ENCODE results near the gene VAT1.
A peak's percentile ranks its signal among the peaks of the same experiment; 100 is the strongest.
"Not testable (repeated sequence)": the region's sequence is repeated elsewhere in the genome, so short reads cannot be mapped to it uniquely, and the experiment has no call there.

VAT1 gene

GRCh38 chr17:43003542-43004172 is 18.5 kb downstream of the VAT1 start:
- H3K27ac Mint-ChIP-seq: no peak overlapping the region
- no peak overlapping the region for H3K4me3 Mint-ChIP-seq
- H3K27me3 Mint-ChIP-seq: no peaks in the 10 kb centered on the region
- H3K4me1 Mint-ChIP-seq (ENCODE audit: low read depth): peaks cover 36% of the 10 kb centered on the region
- intact Hi-C loops (cut with micrococcal nuclease): no loop called here
- no peaks in the 10 kb centered on the region for H3K9me3 Mint-ChIP-seq
- peaks cover 72% of the 10 kb centered on the region for H3K36me3 Mint-ChIP-seq (ENCODE audit: low read depth)

GRCh38 chr17:43000894-43001293 is 21.3 kb downstream of the VAT1 start:
- peaks cover 43% of the 10 kb centered on the region for H3K4me1 Mint-ChIP-seq (ENCODE audit: low read depth)
- peaks cover 70% of the 10 kb centered on the region for H3K36me3 Mint-ChIP-seq (ENCODE audit: low read depth)
- H3K27me3 Mint-ChIP-seq; intact Hi-C loops (cut with micrococcal nuclease); H3K9me3 Mint-ChIP-seq; H3K4me3 Mint-ChIP-seq: not testable (repeated sequence)
- peak overlapping the region; percentile 68 for H3K27ac Mint-ChIP-seq

GRCh38 chr17:42999003-42999525 is 23.1 kb downstream of the VAT1 start:
- H3K4me3 Mint-ChIP-seq: peak overlapping the region; percentile 95
- H3K4me1 Mint-ChIP-seq (ENCODE audit: low read depth): peaks cover 43% of the 10 kb centered on the region
- peak overlapping the region; percentile 95 for H3K27ac Mint-ChIP-seq
- H3K9me3 Mint-ChIP-seq: no peaks in the 10 kb centered on the region
- H3K27me3 Mint-ChIP-seq: no peaks in the 10 kb centered on the region
- intact Hi-C loops (cut with micrococcal nuclease): loop anchor here (10.0 kb wide), 1 partner anchor 154 kb away; the partner anchor contains the start of gene AOC2
- peaks cover 74% of the 10 kb centered on the region for H3K36me3 Mint-ChIP-seq (ENCODE audit: low read depth)

GRCh38 chr17:42997984-42998938 is 23.9 kb downstream of the VAT1 start, which contains the start of gene RPL27:
TSS of gene RPL27 (plus strand) at chr17:42998419. CDS start at chr17:42998751, 332 bp downstream.
- H3K27ac Mint-ChIP-seq: peak within 1 kb of the TSS; percentile 95
- intact Hi-C loops (cut with micrococcal nuclease): loop anchor here (10.0 kb wide), 1 partner anchor 153 kb away; the partner anchor contains the start of gene AOC2
- H3K36me3 Mint-ChIP-seq (ENCODE audit: low read depth): peaks cover 74% of the 10 kb centered on the region

GRCh38 chr17:42997390-42997983 is 24.7 kb downstream of the VAT1 start:
- intact Hi-C loops (cut with micrococcal nuclease): loop anchor here (10.0 kb wide), 1 partner anchor 153 kb away; the partner anchor contains the start of gene AOC2
- H3K4me3 Mint-ChIP-seq: peak overlapping the region; percentile 95
- H3K36me3 Mint-ChIP-seq (ENCODE audit: low read depth): peaks cover 74% of the 10 kb centered on the region
- H3K4me1 Mint-ChIP-seq (ENCODE audit: low read depth): peaks cover 38% of the 10 kb centered on the region
- peak overlapping the region; percentile 95 for H3K27ac Mint-ChIP-seq
- no peaks in the 10 kb centered on the region for H3K9me3 Mint-ChIP-seq
- H3K27me3 Mint-ChIP-seq: no peaks in the 10 kb centered on the region

More at GRCh38 chr17:42997984-42998938, 23.9 kb downstream of the VAT1 start, which contains the start of gene RPL27:
- Mint-ChIP-seq H3K4me3 (peak within 1 kb of the TSS; percentile 95), H3K27me3 (no peaks in the 10 kb centered on the region), H3K4me1 (ENCODE audit: low read depth) (peaks cover 41% of the 10 kb centered on the region), H3K9me3 (no peaks in the 10 kb centered on the region)

GRCh38 chr17:42993913-42994312 is 28.3 kb downstream of the VAT1 start:
- not testable (repeated sequence) for H3K27ac Mint-ChIP-seq; H3K9me3 Mint-ChIP-seq; H3K4me1 Mint-ChIP-seq (ENCODE audit: low read depth); H3K4me3 Mint-ChIP-seq; H3K27me3 Mint-ChIP-seq
- peaks cover 74% of the 10 kb centered on the region for H3K36me3 Mint-ChIP-seq (ENCODE audit: low read depth)
- intact Hi-C loops (cut with micrococcal nuclease): loop anchor here (10.0 kb wide), 1 partner anchor 149 kb away; the partner anchor contains the start of gene AOC2

GRCh38 chr17:42992872-42993271 is 29.3 kb downstream of the VAT1 start:
- no peaks in the 10 kb centered on the region for H3K27me3 Mint-ChIP-seq
- H3K4me3 Mint-ChIP-seq: no peak overlapping the region
- H3K4me1 Mint-ChIP-seq (ENCODE audit: low read depth): peaks cover 5% of the 10 kb centered on the region
- H3K27ac Mint-ChIP-seq: no peak overlapping the region
- H3K9me3 Mint-ChIP-seq: no peaks in the 10 kb centered on the region
- peaks cover 76% of the 10 kb centered on the region for H3K36me3 Mint-ChIP-seq (ENCODE audit: low read depth)
- intact Hi-C loops (cut with micrococcal nuclease): loop anchor here (10.0 kb wide), 1 partner anchor 148 kb away; the partner anchor contains the start of gene AOC2

GRCh38 chr17:42991471-42991870 is 30.7 kb downstream of the VAT1 start:
- no peaks in the 10 kb centered on the region for H3K9me3 Mint-ChIP-seq
- H3K36me3 Mint-ChIP-seq (ENCODE audit: low read depth): peaks cover 87% of the 10 kb centered on the region
- intact Hi-C loops (cut with micrococcal nuclease): loop anchor here (10.0 kb wide), 1 partner anchor 147 kb away; the partner anchor contains the start of gene AOC2
- no peak overlapping the region for H3K27ac Mint-ChIP-seq
- no peak overlapping the region for H3K4me3 Mint-ChIP-seq
- H3K4me1 Mint-ChIP-seq (ENCODE audit: low read depth): peaks cover 4% of the 10 kb centered on the region
- H3K27me3 Mint-ChIP-seq: no peaks in the 10 kb centered on the region

GRCh38 chr17:42989726-42990652 is 32.2 kb downstream of the VAT1 start:
- Mint-ChIP-seq H3K4me3 (no peak overlapping the region), H3K27me3 (no peaks in the 10 kb centered on the region), H3K9me3 (no peaks in the 10 kb centered on the region), H3K36me3 (ENCODE audit: low read depth) (peaks cover 82% of the 10 kb centered on the region), H3K4me1 (ENCODE audit: low read depth) (peaks cover 17% of the 10 kb centered on the region), H3K27ac (peak overlapping the region; percentile 27)
- intact Hi-C loops (cut with micrococcal nuclease): loop anchor here (10.0 kb wide), 1 partner anchor 145 kb away; the partner anchor contains the start of gene AOC2

- Mint-ChIP-seq H3K27ac (no peak overlapping the region), H3K36me3 (ENCODE audit: low read depth) (peaks cover 80% of the 10 kb centered on the region), H3K4me1 (ENCODE audit: low read depth) (peaks cover 22% of the 10 kb centered on the region), H3K4me3 (no peak overlapping the region), H3K27me3 (no peaks in the 10 kb centered on the region), H3K9me3 (no peaks in the 10 kb centered on the region)
- intact Hi-C loops (cut with micrococcal nuclease): no loop called here
Observed at GRCh38 chr17:42989141-42989540, 33.0 kb downstream of the VAT1 start.

- Mint-ChIP-seq H3K36me3 (ENCODE audit: low read depth) (peaks cover 74% of the 10 kb centered on the region), H3K27me3 (no peaks in the 10 kb centered on the region), H3K9me3 (no peaks in the 10 kb centered on the region), H3K4me3 (peak overlapping the region; percentile 70), H3K4me1 (ENCODE audit: low read depth) (peaks cover 53% of the 10 kb centered on the region), H3K27ac (peak overlapping the region; percentile 93)
- intact Hi-C loops (cut with micrococcal nuclease): no loop called here
Observed at GRCh38 chr17:42985225-42985624, 37.0 kb downstream of the VAT1 start.

GRCh38 chr17:42982266-42982665 is 39.9 kb downstream of the VAT1 start:
- H3K27me3 Mint-ChIP-seq: peaks cover 4% of the 10 kb centered on the region
- peak overlapping the region; percentile 95 for H3K27ac Mint-ChIP-seq
- peaks cover 63% of the 10 kb centered on the region for H3K4me1 Mint-ChIP-seq (ENCODE audit: low read depth)
- H3K36me3 Mint-ChIP-seq (ENCODE audit: low read depth): peaks cover 46% of the 10 kb centered on the region
- no peaks in the 10 kb centered on the region for H3K9me3 Mint-ChIP-seq
- intact Hi-C loops (cut with micrococcal nuclease): no loop called here
- H3K4me3 Mint-ChIP-seq: peak overlapping the region; percentile 99
